Measurements from ENCODE around the gene NFE2. TPM values are rescaled to one million over a fixed set of nuclear protein-coding genes. Genes with fewer than 3 reads are reported as not detected.

The NFE2 gene
- total and polyA plus RNA-seq, 8 donors, result 0.20 to 2.0 (median 0.68) TPM; not detected in 4

- TF ChIP-seq POLR2AphosphoS5 (IDR thresholded peaks at IDR 0.05) (no peak), EP300 (IDR thresholded peaks at IDR 0.05) (no peak), CTCF (IDR thresholded peaks at IDR 0.05) (no peak), POLR2A (IDR thresholded peaks at IDR 0.05) (no peak)
- peaks cover 13 to 37% (median 23%) of the 10 kb centered on the region in 4 donors for H3K4me1 ChIP-seq
- H3K4me3 ChIP-seq, result peak overlapping the region in 1 of 4 donors; percentile 31
- no peaks in the 10 kb centered on the region for H3K9me3 ChIP-seq
- H3K36me3 ChIP-seq, result no peaks in the 10 kb centered on the region
- intact Hi-C loops (cut with DNase I; ENCODE audit: low total_unique reads), result no loop called here
- 64 to 92% (median 80%) methylated on average over 1 of the region's 1 CpG for WGBS, 5 donors
- peaks cover 0 to 55% (median 7%) of the 10 kb centered on the region in 3 donors for H3K27me3 ChIP-seq
- peak in 1 of 2 donors; percentile 47 for DNase-seq
- peak overlapping the region in 2 of 5 donors; percentile 56 to 57 for H3K27ac ChIP-seq
Observed at GRCh38 chr12:54301428-54302048, 723 bp upstream of the NFE2 start.

- peaks cover 0 to 55% (median 7%) of the 10 kb centered on the region in 3 donors for H3K27me3 ChIP-seq
- 27 to 52% (median 39%) methylated on average over 3 of the region's 3 CpGs for WGBS, 5 donors
- H3K4me3 ChIP-seq, result peak overlapping the region; percentile 22 to 42 (median 30)
- peaks cover 13 to 36% (median 21%) of the 10 kb centered on the region in 4 donors for H3K4me1 ChIP-seq
- intact Hi-C loops (cut with DNase I; ENCODE audit: low total_unique reads), result no loop called here
- no peaks in the 10 kb centered on the region for H3K9me3 ChIP-seq
- H3K36me3 ChIP-seq, result no peaks in the 10 kb centered on the region
- no peak for DNase-seq
- H3K27ac ChIP-seq, result peak overlapping the region in 3 of 5 donors; percentile 17 to 57 (median 56)
- TF ChIP-seq POLR2A (IDR thresholded peaks at IDR 0.05), result no peak
- no peak for TF ChIP-seq EP300 (IDR thresholded peaks at IDR 0.05)
- TF ChIP-seq CTCF (IDR thresholded peaks at IDR 0.05), result no peak
- no peak for TF ChIP-seq POLR2AphosphoS5 (IDR thresholded peaks at IDR 0.05)
Observed at GRCh38 chr12:54300225-54300731, 537 bp downstream of the NFE2 start.

- Histone ChIP-seq H3K4me3 (peak overlapping the region in 2 of 4 donors; percentile 31 to 42), H3K9me3 (no peaks in the 10 kb centered on the region), H3K27me3 (peaks cover 0 to 55% (median 7%) of the 10 kb centered on the region in 3 donors), H3K27ac (peak overlapping the region in 2 of 5 donors; percentile 56 to 57), H3K36me3 (no peaks in the 10 kb centered on the region), H3K4me1 (peaks cover 13 to 34% (median 21%) of the 10 kb centered on the region in 4 donors)
- intact Hi-C loops (cut with DNase I; ENCODE audit: low total_unique reads), result loop anchor here (10.0 kb wide), 1 partner anchor 65 kb away; the partner anchor contains the start of gene GPR84
- TF ChIP-seq POLR2AphosphoS5 (IDR thresholded peaks at IDR 0.05) (no peak), CTCF (IDR thresholded peaks at IDR 0.05) (no peak), EP300 (IDR thresholded peaks at IDR 0.05) (no peak), POLR2A (IDR thresholded peaks at IDR 0.05) (no peak)
- WGBS, 5 donors, result 66 to 80% (median 73%) methylated on average over 8 of the region's 8 CpGs
- DNase-seq, result no peak
Observed at GRCh38 chr12:54299515-54300224, 1.1 kb downstream of the NFE2 start.

- Histone ChIP-seq H3K9me3 (no peaks in the 10 kb centered on the region), H3K4me3 (peak overlapping the region in 1 of 4 donors; percentile 31), H3K36me3 (no peaks in the 10 kb centered on the region), H3K4me1 (peaks cover 9 to 32% (median 13%) of the 10 kb centered on the region in 4 donors), H3K27ac (peak overlapping the region in 1 of 5 donors; percentile 5), H3K27me3 (peaks cover 0 to 48% (median 7%) of the 10 kb centered on the region in 3 donors)
- TF ChIP-seq POLR2AphosphoS5 (IDR thresholded peaks at IDR 0.05), result no peak
- no peak for TF ChIP-seq CTCF (IDR thresholded peaks at IDR 0.05)
- TF ChIP-seq EP300 (IDR thresholded peaks at IDR 0.05), result no peak
- no peak for TF ChIP-seq POLR2A (IDR thresholded peaks at IDR 0.05)
- whole genome bisulfite sequencing, 5 donors, result 82 to 94% (median 86%) methylated on average over 5 of the region's 5 CpGs
- intact Hi-C loops (cut with DNase I; ENCODE audit: low total_unique reads), result loop anchor here (10.0 kb wide), 1 partner anchor 66 kb away; the partner anchor contains the start of gene GPR84
- DNase-seq, result no peak
Observed at GRCh38 chr12:54298904-54299303, 1.9 kb downstream of the NFE2 start.
